NB4 (cell line): ENCODE data around the gene PHPT1.
"Not testable (repeated sequence)": the region's sequence is repeated elsewhere in the genome, so short reads cannot be mapped to it uniquely, and the experiment has no call there.

ENCODE experiments used
- DNase-seq: peaks from one replicate; pipeline ENCODE4 v3.0.0; 2010; ENCODE audit warnings: low read depth
- H3K4me3 ChIP-seq: one replicate; pipeline ENCODE4 v1.5.1; 2011; ENCODE audit warnings: mild to moderate bottlenecking, low read depth, low read length, moderate library complexity
- CTCF ChIP-seq: IDR thresholded peaks from one replicate; pipeline ENCODE4 v1.5.1; 2012; ENCODE audit warnings: low read depth, low read length
- MAX ChIP-seq: IDR thresholded peaks from 2 replicates; pipeline ENCODE4 v1.6.1; 2011; ENCODE audit warnings: low read depth, low read length
- MYC ChIP-seq: IDR thresholded peaks from 2 replicates; pipeline ENCODE4 v1.6.1; 2011; ENCODE audit warnings: low read depth, low read length
- POLR2A ChIP-seq: IDR thresholded peaks from 2 replicates; pipeline ENCODE4 v1.6.1; 2011; ENCODE audit warnings: mild to moderate bottlenecking; ENCODE audit not compliant: insufficient read length; ENCODE audit errors: extremely low read depth

The PHPT1 gene

GRCh38 chr9:136876476-136876875 is 27.3 kb downstream of the PHPT1 start:
- no peak for TF ChIP-seq POLR2A
- TF ChIP-seq MAX: no peak
- TF ChIP-seq MYC: no peak
- no peak for TF ChIP-seq CTCF
- no peak overlapping the region for H3K4me3 ChIP-seq
- no peak for DNase-seq

GRCh38 chr9:136880651-136881050 is 31.4 kb downstream of the PHPT1 start:
- DNase-seq: no peak
- no peak for TF ChIP-seq MAX
- TF ChIP-seq MYC: no peak
- TF ChIP-seq POLR2A: no peak
- TF ChIP-seq CTCF: no peak
- no peak overlapping the region for H3K4me3 ChIP-seq

GRCh38 chr9:136881691-136882108 is 32.5 kb downstream of the PHPT1 start:
- H3K4me3 ChIP-seq: no peak overlapping the region
- no peak for TF ChIP-seq POLR2A
- no peak for TF ChIP-seq MAX
- no peak for TF ChIP-seq MYC
- TF ChIP-seq CTCF: no peak
- DNase-seq: no peak

GRCh38 chr9:136882109-136882946 is 33.1 kb downstream of the PHPT1 start:
- no peak overlapping the region for H3K4me3 ChIP-seq
- peak; percentile 75 for DNase-seq
- TF ChIP-seq MYC: peak; percentile 78
- no peak for TF ChIP-seq CTCF
- no peak for TF ChIP-seq POLR2A
- peak; percentile 86 for TF ChIP-seq MAX

GRCh38 chr9:136882947-136883283 is 33.7 kb downstream of the PHPT1 start:
- not testable (repeated sequence) for H3K4me3 ChIP-seq, DNase-seq

- not testable (repeated sequence) for DNase-seq, H3K4me3 ChIP-seq
Measured at GRCh38 chr9:136883670-136884069, 34.5 kb downstream of the PHPT1 start.

GRCh38 chr9:136885950-136886578 is 36.9 kb downstream of the PHPT1 start, which contains the start of gene TRAF2:
Gene TRAF2, plus strand, starts transcription at chr9:136886516. Its CDS starts 12,225 bp downstream, at chr9:136898741.
- peak within 1 kb of the TSS; percentile 80 for H3K4me3 ChIP-seq
- TF ChIP-seq MAX (peak; percentile 71), MYC (peak; percentile 79), POLR2A (peak; percentile 83), CTCF (no peak)
- DNase-seq: peak; percentile 99
